IPS-11a (cell line): ENCODE data around the gene PHGDH.

Source experiments
- H3K4me3 ChIP-seq: one replicate; pipeline ENCODE4 v1.5.1; 2013; ENCODE audit warnings: low read depth, low read length, control low read depth

PHGDH gene

DNA sequence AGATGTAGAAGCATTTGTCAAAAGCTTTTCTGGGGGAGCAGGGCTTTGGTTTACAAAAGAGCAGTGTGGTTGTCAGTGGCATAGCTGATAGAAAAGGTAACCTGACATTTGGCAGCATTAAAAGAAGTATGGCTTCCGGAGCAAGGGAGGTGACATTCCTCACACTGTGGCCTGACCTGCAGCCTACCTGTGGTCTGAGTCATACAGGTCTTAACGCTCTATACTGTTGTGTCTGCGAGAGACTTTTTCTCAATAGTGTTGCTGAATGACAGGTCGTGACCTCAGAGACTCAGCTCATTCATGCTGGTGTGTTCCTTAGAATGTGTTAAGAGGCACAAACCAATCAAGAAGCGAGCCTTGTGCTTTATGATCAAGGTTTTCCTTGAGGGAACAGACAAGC, 19.3 kb downstream of the PHGDH start:
- H3K4me3 ChIP-seq, result no peak overlapping the region

DNA sequence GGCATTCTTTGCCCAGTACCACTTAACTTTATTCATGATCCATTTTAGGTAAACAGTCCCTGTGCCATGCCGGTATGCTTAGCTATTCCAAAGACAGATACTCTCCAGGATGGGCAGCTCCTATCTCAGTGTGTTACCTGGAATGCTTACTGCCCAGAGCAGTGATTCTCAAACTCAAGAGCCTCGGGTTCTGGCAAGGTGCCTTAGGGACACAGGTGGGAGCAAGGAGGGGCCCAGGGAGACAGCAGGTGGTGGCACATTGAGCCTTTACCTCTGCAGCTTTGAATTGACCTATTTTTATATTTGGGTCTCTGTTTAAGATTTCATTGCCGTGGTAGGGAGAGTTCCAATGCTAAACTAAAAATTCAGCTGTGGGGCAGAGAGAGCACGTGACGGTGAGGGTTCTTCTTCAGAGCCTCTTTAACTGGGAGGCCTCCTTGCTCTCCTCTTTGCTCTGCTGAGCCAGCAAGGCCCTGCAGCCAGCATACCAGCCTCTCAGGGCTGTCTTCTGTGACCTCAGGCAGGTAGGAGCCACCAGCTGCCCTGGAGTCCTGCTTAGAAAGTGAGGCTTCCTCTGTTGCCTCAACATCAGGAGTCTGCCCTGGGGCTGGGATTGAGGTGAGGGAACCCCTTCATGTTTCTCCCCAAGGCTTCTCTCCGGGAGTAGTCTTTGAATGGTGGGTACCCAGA, 20.2 kb downstream of the PHGDH start:
- H3K4me3 ChIP-seq, result no peak overlapping the region

DNA sequence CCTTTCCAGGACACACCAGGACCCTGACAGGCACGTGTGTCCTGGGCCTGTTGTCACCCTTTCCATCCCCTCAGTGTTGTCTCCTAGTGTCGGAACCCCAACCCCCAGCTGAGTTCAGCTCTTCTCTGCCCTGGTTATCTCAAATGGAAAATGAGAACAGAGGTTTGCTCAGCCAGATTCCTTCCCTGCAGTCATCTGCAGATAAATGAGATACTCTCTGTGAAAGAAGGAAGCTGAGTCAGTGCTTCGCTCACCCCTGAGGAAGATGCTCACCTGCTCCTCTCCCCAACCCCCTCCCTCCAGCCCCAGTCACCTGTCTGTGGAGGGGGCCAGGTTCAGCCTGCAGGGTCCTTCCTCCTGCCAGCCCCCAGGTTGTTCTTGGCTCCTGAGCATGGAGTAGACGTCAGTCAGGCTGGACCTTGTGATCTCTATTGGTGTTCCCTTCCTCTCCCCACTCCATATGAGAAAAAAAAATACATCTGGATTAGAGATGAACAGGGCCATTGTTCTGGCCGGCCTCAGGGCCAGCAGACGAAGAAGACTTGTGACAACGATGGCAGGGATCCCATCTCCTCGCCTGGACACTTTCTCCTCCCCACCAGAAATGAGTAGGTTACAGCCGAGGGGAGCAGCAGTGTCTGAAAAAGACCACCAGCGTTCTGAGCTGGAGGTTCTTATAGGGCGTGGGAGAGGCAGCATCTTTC, 20.9 kb downstream of the PHGDH start:
- no peak overlapping the region for H3K4me3 ChIP-seq

DNA sequence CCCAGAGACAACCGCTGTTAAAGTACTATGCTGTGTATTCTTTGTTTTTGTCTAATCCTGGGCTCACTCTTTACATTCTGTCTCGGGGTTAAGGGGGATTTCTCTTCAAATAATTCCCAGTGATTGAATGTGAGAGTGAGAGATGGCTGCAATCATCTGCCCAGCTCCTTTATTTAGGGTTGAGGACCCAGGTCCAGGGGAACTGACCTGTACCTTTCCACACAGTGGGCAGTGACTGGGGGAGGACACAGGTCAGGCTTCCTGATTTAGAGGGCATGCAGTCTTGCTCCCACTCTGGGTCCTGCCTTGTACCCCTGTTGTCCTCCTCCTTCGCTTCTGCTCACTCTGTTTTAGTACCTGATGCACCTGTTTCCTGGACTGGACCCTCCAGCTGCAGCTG, 22.0 kb downstream of the PHGDH start:
- no peak overlapping the region for H3K4me3 ChIP-seq

DNA sequence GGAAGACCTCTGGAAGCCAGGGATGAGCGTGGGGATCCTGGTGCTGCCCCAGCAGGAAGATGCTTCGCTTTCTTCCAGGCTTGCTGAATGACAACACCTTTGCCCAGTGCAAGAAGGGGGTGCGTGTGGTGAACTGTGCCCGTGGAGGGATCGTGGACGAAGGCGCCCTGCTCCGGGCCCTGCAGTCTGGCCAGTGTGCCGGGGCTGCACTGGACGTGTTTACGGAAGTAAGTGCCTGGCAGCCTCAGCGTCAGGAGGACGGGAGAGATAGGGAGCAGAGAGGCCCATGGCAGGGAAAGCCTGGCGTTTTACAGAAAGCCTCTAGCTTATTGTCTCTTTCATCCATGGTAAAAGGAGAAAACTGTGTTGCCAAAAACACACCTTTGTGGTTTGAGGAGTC, 23.5 kb downstream of the PHGDH start:
- H3K4me3 ChIP-seq, result no peak overlapping the region

DNA sequence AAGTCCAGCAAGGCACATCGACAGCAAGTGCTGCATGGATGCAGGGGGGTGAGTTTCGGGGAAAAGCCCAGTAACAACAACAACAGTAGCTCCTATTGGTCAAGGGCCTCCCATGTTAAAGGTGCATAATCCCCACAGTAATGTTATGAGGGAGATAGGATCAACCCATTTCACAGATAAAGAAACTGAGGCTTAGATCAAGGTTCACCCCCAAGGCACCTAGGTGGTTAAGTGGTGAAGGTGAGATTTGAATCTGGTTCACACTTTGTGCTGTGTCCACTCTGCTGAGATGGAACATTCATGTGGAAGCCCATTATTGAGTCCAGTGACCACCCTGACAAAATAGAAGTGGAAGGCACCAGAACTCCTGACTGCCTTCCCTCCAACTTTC, 24.9 kb downstream of the PHGDH start:
- H3K4me3 ChIP-seq, result no peak overlapping the region

DNA sequence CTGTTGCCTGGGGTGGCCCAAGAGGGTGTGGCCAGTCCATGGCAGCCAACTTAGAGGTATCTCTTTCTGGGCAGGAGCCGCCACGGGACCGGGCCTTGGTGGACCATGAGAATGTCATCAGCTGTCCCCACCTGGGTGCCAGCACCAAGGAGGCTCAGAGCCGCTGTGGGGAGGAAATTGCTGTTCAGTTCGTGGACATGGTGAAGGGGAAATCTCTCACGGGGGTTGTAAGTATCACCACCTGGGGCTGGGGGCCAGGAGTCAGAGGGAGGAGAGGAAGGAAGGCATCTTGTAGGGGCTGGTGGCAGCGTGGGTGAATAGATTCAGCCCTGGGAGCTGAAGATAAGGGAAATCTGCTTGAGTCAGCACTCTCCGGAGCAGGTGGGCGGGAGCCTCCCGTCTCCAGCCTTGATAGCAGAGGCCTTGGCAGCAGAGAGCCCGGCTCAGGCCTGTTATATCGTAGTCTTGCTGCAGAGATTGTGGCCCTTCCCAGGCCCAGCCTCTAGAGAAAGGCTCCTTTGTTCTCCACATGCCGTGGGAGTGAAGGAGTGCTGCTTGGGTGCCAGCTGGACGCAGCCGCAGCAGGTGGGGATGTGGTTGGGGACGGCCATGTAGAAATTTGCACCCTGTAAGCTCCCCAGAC, 25.4 kb downstream of the PHGDH start:
- no peak overlapping the region for H3K4me3 ChIP-seq

DNA sequence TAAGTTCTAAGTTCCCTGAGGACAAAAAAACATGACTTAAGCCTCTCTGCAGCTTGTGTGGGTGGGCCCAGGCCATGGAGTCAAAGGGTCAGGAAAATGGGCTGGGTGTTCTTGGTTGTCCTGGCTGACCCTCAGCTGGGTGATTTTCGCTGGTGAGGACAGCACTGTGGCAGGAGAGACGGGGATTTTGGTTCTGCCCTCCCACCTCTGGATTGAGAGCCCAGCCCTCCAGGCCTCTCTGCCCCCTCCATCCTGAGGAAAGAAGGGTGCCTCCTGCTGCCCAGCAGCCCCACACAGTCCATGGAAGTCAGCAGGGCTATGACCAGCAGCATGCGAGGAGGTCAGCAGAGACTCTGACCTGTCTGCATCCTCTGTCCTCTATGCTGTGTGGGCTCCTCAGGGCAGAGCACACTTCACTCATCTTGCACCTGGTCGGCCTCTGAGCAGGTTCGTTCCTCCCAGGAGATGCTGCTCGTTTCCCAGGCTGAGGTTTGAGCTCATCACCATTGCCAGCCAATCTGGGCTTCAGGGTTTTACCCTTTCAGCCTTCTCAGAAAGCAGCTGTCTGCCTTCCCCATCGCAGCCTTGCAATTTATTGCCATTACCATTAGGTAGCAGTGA, 26.5 kb downstream of the PHGDH start:
- no peak overlapping the region for H3K4me3 ChIP-seq

DNA sequence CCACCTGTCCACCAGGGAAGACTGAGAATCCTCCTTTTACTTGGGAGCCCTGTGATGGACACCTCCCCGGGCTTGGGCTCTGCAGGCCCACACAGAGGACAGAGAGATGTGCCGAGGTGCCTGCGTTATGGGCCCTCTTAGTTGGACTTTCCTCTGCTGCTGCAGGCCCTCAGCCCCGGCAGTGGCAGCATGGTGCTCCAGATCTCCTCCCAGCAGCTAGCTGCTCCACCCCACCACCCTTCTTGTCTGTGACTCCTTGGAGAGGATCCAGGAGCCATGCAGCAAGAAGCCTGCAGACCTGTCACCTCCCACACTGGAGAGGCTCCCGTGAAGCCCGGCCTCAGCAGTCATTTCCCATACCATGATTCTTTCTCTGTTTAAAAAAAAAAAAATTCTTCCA, 27.4 kb downstream of the PHGDH start:
- H3K4me3 ChIP-seq, result no peak overlapping the region

DNA sequence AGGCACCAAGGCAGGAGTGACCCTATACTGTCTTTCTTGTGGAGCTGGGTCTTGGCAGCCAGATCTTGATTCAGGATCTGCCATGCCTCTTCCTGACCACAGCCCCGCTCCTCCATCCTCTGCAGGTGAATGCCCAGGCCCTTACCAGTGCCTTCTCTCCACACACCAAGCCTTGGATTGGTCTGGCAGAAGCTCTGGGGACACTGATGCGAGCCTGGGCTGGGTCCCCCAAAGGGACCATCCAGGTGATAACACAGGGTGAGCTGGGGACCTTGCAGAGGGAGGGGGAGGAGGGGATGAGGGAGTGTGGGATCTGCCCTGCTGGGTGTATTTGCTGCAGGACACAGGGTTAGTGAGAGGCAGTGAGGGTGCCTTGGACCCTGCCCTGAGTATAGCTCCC, 28.5 kb downstream of the PHGDH start:
- H3K4me3 ChIP-seq, result no peak overlapping the region

DNA sequence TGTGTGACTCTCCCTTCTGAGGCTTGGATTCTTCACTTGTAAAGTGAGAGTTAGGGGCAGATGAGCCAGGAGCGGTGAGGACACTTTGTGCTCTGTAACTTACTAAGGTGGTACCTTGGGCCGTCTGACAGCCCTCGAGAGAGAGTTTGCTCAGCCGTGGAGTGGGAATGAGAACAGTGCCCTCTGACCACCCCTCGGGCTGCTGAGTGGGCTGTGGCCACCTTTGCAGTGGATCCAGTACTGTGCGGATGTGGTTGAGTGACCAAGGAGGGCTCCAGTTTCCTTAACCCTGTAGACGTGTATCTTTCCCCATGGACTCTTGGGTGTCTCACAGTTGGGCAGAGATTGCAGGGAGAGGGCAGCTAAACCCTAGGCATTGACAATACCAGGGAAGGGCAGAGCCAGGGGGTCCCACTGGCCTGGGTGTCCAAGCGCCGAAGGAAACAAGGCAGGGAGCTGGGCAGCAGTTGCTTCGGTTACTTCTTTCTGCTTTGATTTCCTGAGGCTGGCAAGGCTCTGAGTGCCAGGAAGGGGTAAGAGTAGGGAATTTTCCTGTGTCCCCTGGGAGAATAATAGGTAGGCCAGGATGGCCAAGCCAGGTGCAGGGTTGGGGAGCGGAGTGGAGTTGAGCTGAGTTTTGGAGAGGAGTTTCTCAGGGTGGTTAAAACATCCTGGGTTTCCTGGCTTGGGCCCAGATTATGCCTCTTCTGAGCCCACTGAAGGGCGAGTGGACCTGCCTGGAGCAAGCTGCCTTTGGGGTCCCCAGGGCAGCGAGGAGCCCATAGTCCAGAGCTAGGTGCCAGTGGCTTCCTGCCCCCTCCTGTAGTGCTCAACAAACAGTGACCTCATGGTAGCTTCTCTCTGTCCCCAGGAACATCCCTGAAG, 29.4 kb downstream of the PHGDH start:
- H3K4me3 ChIP-seq, result no peak overlapping the region

DNA sequence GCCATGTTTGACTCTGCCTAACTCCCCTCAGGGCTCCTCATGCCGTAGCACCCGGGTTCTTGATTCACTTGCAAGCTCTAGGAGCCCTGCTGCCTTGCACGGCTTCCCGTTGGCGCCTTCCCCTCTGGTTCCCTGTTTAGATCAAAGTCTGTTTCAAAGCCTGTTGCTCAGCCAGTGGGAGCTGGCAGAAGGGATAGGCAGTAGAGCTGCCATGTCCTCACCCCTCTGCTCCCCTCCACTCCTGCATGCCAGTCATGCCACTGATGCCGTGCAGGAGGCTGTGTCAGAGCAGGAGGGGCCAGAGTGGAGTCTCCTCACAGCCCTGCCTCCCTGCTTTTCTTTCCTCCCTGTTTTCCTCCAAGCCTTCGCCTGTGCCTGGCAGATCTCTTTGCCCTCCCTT, 30.5 kb downstream of the PHGDH start:
- no peak overlapping the region for H3K4me3 ChIP-seq

DNA sequence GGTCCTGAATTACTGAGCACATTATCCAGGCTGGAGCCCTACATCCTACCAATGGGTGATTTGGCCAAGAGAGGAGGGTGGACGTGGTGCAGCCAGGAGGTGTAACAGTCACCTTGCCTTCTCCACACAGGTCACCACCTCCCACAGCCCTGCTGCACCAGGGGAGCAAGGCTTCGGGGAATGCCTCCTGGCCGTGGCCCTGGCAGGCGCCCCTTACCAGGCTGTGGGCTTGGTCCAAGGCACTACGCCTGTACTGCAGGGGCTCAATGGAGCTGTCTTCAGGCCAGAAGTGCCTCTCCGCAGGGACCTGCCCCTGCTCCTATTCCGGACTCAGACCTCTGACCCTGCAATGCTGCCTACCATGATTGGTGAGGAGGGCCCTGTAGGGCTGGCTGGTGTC, 30.9 kb downstream of the PHGDH start:
- no peak overlapping the region for H3K4me3 ChIP-seq

DNA sequence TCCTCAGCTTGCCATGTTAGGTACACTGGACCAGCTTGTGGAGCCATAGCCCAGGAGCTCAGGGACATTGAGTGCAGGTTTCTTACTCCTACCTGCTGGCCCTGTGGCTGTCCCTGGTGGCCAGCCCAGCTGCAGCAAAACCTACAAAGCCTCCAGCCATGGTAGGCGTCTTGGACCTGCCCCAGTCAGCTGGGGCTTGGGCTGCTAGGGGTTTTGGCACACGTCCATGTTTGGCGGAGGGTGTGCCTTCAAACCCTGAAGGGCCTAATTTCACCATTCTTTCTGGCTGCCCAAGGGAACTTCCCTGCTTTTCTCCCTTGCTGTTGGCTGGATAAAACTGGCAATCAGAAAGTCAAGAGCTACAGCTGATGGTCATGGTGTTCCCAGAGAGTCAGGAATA, 31.6 kb downstream of the PHGDH start:
- no peak overlapping the region for H3K4me3 ChIP-seq

DNA sequence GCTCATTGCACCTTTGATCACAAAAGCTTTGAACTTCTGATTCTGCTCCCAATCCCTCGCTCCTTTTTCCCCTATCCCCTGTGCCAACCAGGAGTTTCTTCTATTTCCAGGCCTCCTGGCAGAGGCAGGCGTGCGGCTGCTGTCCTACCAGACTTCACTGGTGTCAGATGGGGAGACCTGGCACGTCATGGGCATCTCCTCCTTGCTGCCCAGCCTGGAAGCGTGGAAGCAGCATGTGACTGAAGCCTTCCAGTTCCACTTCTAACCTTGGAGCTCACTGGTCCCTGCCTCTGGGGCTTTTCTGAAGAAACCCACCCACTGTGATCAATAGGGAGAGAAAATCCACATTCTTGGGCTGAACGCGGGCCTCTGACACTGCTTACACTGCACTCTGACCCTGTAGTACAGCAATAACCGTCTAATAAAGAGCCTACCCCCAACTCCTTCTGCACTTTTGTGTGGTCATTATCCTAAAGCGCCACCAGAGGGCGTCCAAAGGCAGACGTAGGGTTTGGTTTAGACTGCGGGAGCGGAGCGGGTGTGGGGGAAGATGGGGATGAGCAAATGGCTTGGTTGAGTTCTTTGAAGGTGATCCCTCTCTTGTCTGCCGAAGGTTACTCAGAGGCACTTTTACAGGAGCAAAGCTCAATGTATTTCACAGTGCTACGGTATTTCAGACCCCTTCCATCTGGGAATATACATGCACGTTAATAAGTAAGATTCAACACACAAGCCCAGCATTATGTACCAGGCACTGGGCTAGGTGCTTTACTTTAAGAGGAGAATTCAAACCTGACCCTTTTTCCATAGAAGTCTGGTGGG, 32.3 kb downstream of the PHGDH start:
- H3K4me3 ChIP-seq, result no peak overlapping the region

DNA sequence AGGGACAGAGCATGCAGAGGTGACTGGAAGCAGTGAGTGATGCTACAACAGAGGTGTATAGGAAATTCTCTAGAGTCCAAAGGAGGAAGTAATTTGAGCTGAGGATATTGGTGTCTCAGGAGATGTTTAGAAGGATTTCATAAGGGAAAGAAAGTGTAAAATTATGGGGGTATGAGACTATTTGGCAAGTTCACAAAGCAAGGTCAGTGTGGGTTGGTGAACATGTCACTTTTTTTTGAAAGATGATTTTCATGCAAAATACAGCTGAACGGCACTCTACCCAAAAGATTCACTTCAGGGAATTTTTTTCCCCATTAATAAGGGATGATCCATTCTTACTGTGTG, 32.8 kb downstream of the PHGDH start:
- H3K4me3 ChIP-seq, result no peak overlapping the region

DNA sequence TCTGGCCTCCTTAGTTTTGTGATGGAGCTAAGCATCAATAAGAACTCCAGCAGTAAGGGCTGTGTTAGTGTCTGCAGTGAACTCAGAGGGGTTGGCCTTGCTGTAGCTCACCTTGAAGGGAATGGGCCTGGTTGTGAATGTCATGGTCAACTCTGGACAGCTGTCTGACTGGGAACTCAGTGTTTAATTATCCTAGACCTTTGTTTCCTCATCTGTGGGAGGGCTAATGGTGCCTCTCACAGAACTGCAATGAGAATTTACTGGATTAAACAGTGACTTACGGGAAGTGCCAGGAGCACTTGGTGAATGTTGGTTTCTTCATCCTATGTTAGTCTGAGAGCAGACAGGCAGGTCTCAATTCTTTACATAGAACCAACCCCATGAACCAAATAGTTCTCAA, 33.3 kb downstream of the PHGDH start:
- no peak overlapping the region for H3K4me3 ChIP-seq

DNA sequence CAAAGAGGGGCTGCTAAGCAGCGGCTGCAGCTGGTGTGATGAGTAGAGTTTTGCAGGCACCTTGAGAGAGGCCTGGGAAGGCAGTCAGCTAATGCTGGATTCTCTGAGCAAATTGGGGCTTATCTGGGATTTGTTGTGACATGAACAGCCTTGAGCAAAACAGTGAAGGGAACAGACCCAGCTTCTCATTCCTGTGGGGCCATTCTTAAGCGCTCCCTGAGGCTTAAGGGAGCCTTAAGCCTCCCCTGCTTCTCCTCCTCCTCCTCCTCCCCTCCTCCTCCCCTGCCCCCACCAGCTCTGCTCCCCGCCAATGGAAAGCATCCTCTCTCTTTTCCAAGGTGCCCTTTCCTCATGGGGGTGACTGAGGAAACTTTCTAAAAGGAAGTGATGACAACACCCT, 35.7 kb downstream of the PHGDH start:
- no peak overlapping the region for H3K4me3 ChIP-seq

DNA sequence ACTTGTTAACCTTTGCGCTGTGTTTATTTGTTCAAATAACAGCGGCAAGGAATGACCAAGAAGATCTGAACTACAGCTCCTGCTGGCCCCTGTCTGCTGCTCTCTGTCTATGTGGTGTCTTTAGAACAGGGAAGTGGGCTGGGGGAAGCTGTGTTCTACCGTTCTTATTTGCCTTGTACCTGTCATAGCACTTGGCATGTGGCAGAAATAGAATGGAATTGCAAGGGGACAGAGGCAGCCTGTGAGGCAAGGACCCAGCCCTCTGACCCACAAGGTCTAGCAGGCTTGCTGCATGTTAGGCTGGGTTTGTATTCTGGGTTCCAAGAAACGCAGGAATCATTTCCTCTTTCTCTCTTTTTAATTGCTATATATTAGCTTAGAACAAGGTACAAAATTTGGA, 36.3 kb downstream of the PHGDH start:
- no peak overlapping the region for H3K4me3 ChIP-seq

DNA sequence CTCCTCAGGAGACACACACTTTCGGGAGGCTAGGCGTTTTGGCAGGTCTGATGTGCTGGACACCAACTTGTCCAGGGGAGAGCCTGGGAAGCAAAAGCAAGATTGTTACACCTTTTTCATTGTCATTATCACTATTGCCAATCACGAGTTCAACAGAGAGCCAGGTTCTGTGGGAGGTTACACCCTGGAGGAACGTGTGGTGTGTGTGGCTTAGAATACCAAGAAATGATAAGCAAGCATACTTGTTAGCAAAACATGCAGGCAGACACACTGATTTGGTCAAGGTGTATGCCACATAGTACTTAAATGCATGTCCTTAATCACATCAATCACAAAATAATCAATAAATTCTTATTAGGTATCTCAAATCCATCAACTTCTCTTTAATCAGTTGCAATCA, 40.9 kb downstream of the PHGDH start:
- H3K4me3 ChIP-seq, result no peak overlapping the region
